Activated CD8-positive, alpha-beta memory T cell treated with anti-CD3 and anti-CD28 coated beads for 4 hours (primary cell): ENCODE data around the gene METRN.

Source experiments
- DNase-seq, 2 donors: peaks; one replicate each; pipeline ENCODE4 v3.0.0-alpha.2; 2020; ENCODE audit warnings: low read depth in 2 of 2

METRN gene

GRCh38 chr16:677316-678190 lies 37.4 kb upstream of the METRN start:
- no peak for DNase-seq

- no peak for DNase-seq
Measured at GRCh38 chr16:678209-678857, 36.6 kb upstream of the METRN start.

GRCh38 chr16:678858-679813 lies 35.8 kb upstream of the METRN start:
- DNase-seq: no peak

GRCh38 chr16:679814-680624 lies 34.9 kb upstream of the METRN start, which contains the start of gene STUB1:
TSS of gene STUB1 (plus strand) at chr16:680410. CDS start at chr16:680526, 116 bp downstream.
- peak; percentile 77 to 78 for DNase-seq

- DNase-seq: no peak
Measured at GRCh38 chr16:680625-680945, 34.3 kb upstream of the METRN start.

GRCh38 chr16:680967-681745 lies 33.8 kb upstream of the METRN start:
- DNase-seq: no peak

- DNase-seq: no peak
Measured at GRCh38 chr16:681746-682427, 33.0 kb upstream of the METRN start.

GRCh38 chr16:682493-683395 lies 32.2 kb upstream of the METRN start:
- DNase-seq: no peak

GRCh38 chr16:683396-684070 lies 31.4 kb upstream of the METRN start:
- no peak for DNase-seq

- DNase-seq: peak; percentile 93 to 94
Measured at GRCh38 chr16:684071-684794, 30.7 kb upstream of the METRN start, which contains the start of gene JMJD8. TSS of gene JMJD8 (minus strand) at chr16:684334. CDS start at chr16:684319, 15 bp downstream.

GRCh38 chr16:684961-685696 lies 29.8 kb upstream of the METRN start:
- DNase-seq: no peak

GRCh38 chr16:685967-686366 lies 29.0 kb upstream of the METRN start:
- DNase-seq: no peak

GRCh38 chr16:686459-687260 lies 28.3 kb upstream of the METRN start:
- DNase-seq: no peak

- DNase-seq: no peak
Measured at GRCh38 chr16:687499-687898, 27.4 kb upstream of the METRN start.

- DNase-seq: no peak
Measured at GRCh38 chr16:689175-689897, 25.6 kb upstream of the METRN start.
